Measurements from ENCODE around the gene VSIG10.

- TF ChIP-seq POLR2A (IDR thresholded peaks at IDR 0.05) (no peak), CTCF (IDR thresholded peaks at IDR 0.05) (no peak), POLR2AphosphoS5 (IDR thresholded peaks at IDR 0.05) (no peak)
These were observed 2.8 kb downstream of the VSIG10 start for GRCh38 chr12:118101051-118101450.

Measured in breast epithelium (tissue), 3 donors.